CD4-positive, alpha-beta T cell treated with Interleukin-1 beta for 1 hour (primary cell): ENCODE measurements around the gene SYT17.

ENCODE experiments used
- DNase-seq, 2 donors: peaks; one replicate each; pipeline ENCODE4 v3.0.0-alpha.2; 2020 to 2022

Gene SYT17, protein sequence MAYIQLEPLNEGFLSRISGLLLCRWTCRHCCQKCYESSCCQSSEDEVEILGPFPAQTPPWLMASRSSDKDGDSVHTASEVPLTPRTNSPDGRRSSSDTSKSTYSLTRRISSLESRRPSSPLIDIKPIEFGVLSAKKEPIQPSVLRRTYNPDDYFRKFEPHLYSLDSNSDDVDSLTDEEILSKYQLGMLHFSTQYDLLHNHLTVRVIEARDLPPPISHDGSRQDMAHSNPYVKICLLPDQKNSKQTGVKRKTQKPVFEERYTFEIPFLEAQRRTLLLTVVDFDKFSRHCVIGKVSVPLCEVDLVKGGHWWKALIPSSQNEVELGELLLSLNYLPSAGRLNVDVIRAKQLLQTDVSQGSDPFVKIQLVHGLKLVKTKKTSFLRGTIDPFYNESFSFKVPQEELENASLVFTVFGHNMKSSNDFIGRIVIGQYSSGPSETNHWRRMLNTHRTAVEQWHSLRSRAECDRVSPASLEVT

DNA sequence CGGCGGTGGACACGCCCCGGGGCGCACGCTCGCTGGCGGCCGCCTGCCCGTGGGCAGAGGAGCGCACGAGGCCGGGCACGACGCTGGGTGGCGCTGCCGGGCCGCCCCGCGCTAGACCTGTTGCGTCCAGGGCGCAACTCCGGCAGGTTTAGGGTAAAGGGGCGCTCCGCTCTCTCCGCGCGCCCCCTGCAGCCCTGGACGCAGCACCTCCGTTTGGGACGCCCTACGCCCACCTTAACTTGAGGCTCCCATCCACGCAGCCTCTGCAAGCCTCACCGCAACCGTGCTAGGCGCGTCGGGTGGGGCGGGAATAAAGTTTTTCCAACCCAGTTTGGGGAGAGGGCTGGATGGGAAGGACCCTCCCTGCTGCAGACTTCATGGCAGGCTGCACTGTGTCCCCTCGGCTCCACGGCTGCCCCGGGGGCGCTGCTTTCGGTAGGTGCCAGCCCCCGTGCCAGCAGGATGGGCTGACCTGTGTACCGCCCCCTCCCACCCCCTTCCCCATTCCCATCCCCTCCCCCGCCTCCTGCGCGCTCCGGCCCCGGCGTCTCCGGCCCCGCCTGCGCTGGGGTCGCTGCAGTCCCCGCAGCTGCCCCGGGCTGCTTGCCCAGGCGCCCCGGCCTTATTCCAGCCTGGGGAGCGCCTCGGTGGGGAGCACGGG lies at the start of gene SYT17:
Gene SYT17 (plus strand): TSS at position 531 of the 661 bp plus-strand sequence. CDS start 407 bp downstream, outside the sequence.
- peak; percentile 6 to 61 for DNase-seq

DNA sequence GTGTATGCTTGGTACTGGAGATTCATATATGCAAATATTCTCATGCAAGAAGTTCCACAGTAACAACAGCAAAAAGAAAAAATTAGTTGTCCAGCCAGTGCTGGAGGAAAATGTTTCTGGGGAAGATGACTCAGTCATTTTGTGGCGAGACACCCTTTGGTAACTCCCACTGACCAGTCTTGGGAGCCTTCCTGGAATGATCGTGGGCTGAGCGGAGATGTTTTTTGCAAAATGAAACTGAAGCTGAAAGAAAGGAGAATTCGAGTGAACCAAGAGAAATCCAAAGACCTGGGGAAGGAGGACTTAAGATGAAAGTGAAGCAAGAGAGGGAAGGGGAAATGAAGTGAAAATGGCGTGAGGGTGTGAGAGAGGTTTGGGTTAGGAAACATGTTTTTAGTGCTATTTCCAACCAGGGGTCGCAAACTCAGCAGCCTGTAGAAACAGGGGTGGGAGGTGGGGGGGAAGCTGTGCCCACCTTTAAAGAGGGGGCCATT lies 49.1 kb upstream of the SYT17 start:
- peak in 1 of 2 donors; percentile 38 for DNase-seq

DNA sequence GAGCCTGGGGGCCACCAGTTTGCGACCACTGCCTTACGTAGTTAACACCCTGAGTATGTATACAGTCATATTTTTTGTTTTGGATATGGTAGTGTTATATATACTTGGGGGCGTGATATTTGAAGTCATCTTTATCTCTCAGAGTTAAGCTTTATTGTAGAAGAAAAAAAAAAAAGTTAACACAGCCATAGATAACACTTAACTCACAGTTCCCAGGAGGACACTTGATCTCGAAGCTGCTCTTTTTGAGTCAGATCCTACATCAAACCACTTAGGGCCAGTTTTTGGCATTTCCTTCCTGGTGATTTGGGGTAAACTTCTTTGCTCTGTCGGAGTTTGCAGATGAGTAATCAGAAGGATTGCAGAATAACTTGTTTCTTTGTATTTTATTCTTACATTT lies 48.5 kb upstream of the SYT17 start:
- DNase-seq = no peak

DNA sequence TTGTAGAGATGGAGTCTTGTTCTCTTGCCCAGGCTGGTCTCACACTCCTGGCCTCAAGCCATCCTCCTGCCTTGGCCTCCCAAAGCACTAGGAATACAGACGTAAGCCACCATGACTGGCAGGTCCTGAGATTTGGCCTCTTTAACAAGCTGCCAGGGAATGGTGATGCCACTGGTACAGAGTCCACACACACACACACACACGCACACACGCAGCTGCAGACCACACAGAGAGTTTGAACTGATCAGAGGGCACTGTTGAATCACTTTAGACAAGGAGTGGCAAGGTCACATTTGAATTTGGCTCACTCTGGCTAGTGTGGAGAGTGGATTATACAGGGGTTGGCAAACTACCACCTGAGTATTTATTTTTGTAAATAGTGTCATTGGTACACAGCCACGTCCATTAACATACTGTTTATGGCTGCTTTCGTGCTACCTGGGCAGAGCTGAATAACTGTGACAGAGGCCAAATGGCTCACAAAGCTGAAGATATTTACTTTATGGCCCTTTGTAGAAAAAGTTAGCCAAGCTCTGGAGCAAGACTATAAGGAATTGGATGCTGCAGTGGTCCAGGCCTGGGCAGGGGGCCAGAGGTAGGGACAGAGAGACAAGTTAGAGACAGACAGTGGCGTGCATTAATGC lies 44.4 kb upstream of the SYT17 start:
- no peak for DNase-seq

DNA sequence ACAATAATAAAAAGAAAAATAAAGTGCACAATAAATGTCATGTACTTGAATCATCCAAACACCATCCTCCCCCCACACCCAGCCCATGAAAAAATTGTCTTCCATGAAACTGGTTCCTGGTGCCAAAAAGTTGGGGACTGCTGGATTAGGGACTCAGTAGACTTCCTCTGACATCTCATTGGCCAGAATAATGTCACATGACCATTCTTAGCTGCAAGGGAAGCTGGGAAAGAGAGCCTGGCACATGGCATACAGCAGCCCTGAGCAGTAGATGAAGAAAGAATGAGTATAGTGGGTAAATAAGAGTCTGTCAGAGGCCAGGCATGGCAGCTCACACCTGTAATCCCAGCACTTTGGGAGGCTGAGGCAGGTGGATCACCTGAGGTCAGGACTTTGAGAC lies 41.7 kb upstream of the SYT17 start:
- no peak for DNase-seq

DNA sequence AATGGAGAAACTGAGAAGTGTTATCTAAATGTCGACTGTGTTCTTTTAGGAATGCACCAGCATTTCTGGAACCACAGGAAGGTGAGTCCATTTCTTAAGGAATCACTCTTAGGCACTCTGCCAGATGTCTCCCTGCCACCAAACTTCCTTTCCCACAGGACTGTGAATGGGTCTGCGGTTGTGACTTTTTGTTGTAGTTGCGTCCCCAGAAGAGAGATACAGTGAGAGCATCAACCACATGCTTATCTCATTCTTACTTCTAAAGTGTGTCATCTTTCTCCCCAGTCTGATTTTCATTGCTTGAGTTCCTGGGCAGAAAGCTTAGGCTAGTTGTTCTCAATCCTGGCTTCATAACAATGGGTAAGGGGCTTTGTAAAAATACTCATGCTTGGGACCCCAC lies 40.8 kb upstream of the SYT17 start:
- DNase-seq = no peak

DNA sequence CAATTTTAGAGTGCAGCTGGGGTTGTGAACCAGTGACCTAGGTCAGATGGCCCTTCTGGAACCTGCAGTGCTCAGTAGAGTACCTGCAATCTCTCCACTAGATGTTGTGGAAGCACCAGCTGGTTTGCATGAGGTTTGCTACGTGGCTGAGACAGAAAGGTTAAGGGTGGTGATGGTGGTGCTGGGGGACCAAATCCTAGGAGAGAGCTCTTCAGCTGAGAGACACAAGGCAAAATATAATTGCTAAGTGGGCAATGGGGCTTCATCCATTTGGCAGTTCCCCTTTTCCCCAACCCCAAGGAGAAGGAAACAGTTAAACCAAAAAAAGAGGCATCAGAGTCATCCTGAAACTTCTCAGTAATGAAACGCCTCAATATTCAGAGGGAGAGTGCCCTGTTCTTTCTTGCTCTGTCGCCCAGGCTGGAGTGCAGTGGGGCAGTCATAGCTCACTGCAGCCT lies 40.3 kb upstream of the SYT17 start:
- no peak for DNase-seq

DNA sequence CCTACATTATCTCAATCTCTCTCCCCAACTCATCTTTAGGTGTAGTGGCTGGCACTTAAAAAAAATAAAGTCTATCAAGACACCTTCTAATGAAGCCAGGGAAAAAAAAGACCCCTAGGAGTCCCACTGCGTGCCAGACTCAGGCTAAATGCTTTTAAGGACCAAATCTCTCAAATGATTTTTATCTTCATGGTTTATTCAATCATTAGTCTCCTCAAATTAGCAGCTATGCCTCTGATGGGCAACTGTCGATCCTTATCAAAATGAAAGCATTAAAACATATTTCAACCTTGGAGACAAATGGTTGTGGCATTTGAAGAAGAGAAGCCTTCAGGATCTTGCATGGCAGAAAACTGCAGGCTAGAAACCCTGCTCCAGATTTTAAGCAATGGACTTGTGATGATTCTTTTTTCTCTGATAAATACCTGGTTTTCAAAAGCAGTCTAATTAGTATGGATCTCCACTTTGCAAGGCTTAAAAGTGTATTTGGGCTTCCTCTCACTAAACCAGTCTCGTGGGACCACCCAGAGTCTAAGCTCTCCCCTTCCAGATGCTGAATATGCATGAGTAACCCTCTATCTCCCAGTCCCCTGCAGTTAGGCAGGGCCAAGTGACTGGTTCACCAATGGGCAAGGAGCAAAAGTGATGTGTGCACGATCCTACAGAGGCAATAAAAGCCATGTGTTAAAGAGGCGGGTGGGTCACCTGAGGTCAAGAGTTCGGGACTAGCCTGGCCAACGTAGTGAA lies 39.4 kb upstream of the SYT17 start:
- DNase-seq = no peak

DNA sequence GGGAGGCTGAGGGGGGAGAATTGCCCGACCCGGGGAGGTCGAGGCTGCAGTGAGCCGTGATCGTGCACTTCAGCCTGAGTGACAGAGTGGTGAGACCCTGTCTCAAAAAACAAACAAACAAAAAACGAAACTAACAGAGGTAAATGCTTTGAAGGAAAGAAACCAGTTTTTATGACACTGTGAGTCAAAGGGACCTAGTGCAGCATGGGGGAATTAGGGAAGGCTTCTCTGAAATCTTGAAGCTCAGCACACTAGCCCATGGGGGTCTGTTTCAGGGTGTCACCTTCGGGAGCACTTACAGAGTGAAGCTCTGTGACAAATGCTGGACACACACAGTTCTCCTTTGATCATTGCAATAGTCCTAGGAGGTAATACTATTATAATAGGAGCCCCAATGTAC lies 37.7 kb upstream of the SYT17 start:
- DNase-seq = no peak

DNA sequence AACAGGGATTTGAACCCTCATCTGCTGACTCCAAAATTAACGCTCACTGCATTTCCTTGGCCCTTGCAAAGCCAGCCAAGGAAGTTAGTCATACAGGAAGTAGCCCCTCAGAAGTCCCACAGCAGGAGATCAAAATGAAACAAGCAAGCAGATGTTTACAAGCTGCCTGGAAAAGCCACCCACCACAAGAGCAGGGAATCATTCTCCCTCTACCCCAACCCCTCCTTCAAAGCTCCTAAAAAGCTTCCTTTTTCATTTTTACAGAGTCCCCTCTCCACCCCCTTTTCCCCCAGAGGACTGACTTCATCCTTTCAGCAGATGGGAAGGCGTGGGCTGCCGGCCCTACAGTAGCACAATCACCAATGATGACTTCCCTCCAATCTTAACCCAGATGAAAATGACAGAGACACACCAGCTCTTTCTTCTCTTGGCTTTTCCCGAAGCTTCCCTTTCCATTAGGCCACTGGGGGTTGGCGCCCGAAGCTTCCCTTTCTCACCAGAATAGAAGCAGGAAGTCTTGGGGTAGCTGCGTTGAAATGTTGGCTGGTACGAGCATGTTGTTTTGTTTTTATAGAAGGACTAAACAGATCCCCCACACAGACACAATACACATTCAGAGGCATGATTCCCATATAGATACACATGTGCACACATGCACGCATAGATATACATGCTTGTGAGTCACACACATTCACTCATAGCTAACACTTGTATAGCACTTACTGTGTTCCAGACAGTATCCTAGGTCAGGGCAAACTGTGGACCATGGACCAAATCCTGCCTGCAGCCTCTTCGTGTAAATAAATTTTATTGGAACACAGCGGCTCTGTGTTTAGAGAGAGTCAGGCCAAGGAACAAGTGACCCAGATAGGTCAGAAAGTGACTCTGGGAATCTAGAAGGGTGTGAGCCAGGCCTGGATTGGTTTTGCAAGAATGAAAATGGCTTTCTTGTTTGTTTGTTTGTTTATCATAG lies 36.9 kb upstream of the SYT17 start:
- no peak for DNase-seq

DNA sequence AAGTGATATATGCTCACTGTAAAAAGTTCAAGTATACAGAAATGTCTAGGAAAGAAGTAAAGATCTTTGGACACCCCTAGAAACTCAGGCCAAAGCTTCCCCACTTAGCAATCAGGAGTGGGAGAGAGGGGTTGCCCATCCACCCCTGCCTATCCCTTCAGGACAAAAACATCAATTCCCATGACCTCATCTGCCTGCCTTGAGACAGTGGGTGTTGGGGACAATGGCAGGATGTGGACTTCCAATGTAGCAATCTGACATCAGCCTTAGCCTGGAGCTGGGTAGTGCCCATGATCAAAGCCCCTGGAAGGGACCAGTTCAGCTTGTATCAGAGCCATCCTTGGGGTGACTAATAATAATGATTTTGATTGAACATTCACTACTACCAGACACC lies 36.2 kb upstream of the SYT17 start:
- no peak for DNase-seq

DNA sequence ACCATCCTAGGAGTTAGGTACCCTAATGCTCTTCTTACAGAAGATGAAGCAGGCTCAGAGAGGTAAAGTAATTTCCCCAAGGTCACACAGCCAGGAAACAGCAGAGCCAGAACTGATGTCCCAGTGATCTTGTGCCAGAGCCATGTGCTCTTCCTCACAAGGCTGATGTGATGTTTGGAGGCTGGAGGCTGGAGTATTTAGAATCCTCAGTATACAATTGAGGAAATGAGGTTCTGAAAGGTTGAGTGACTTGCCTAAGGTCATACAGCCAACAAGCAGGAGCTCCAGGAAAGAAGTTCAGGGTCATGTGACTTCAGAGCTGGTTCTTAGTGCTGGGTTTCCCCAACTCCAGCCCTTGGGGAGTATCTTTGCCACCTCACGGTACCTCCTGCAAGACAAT lies 35.8 kb upstream of the SYT17 start:
- DNase-seq = no peak

DNA sequence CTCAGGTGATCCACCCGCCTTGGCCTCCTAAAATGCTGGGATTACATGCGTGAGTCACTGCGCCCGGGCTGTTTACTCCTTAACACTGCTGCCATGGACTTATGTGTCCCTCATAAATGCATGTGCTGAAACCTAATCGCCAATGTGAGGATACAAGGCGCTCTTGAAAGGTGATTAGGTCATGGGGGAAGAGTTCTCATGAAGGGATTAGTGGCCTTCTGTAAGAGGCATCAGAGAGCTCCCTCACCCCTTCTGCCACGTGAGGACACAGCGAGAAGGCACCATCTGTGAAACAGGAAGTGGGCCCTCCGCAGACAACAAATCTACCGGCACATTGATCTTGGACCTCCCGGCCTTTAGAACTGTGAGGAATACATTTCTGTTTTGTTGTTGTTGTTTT lies 35.1 kb upstream of the SYT17 start:
- no peak for DNase-seq

DNA sequence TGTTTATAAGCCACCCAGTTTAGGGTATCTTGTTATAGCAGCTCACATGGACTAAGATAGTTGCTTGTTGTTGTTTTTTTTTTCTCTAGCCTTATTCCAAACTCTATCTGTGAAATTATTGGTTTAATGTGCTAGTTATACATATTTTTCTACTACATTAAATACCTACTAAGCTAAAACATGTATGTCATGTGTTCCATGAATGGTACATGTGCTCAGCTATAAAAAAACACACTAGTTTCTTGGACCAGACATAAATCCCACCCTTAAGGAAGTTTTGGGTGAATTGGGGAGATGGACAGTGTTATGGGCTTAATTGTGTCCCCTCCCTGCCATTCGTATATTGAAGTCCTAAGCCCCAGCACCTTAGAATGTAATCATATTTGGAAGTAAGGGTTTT lies 34.4 kb upstream of the SYT17 start:
- DNase-seq = no peak

DNA sequence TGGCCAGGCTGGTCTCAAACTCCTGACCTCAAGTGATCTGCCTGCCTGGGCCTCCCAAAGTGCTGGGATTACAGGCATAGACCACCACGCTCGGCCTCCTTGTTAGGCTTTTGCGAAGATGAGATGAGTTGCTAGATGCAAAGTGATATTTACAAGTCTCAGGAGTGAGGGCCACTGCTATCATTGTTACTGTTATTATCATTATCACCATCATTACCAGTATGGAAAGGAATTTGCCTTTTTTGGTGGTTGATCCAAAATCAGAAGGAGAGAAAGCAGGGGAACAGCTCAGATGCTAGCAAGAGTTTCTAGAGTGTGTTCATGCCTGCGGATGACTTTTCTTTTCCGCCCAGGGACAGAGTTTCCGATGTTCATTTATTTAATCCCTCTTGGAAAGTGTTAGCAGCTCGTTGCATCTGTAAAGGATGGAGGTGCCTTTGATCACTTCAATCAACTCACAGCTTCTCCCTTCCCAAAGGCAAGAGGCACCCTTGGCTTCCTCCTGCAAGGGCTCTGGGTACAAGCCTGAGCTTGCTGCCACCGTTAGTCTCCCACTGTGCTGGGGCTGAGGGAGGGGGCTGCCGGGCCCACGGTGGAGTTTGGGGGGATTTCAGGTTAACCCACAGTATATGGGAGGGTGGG lies 32.7 kb upstream of the SYT17 start:
- no peak for DNase-seq

DNA sequence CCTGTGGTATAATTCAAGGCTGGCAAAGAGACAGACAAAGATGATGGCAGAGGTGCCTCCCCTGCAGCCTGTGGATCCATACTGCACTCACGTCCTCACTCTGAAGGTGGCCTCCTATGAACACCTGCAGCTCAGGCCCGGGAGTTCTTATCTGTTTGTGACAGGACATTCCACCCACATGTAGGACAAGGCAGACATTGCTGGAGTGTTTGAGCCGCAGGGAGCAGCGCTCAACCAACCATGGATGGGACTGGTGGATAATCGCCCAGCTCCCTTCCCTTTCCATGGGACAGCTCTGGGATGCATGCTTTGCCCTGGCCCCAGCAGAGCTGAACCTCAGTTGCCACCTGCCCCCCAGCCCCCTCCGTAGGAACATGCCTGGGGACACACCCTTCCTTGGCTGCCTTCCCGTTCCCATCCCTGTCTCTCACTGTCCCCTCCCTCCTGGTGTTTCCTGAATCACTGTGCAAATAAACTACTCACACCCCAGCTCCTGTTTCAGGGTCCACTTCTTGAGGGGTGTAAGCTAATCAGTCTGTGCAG lies 32.1 kb upstream of the SYT17 start:
- no peak for DNase-seq

DNA sequence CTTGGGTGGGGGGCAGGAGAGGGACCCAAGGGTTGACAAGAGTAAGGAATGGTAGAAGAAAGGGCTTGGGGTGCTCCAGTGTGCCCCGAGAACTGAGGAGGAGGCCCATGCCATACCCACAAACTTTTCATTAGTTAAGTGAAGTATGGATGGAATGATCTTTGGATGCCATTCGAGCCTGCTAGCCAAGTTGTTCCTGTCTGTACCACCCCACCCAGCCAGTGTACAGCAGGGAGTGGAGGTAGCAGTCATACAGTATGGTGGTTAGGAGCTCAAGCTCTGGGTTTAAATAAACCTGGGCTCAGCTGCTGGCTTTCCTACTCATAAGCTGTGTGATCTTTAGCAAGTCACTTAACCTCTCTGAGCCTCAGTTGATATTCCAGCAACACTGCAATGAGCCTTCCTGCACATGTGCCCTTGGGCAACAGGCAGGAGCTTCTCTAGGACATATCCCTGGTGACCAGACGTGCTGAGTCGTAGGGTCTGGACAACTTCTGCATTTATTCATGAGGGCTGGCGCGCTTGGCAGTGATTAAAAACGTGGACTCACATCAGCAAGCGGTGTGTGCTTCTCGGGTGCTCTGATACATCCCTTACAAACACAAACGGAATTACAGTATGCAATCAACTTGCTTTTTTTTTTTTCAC lies 31.4 kb upstream of the SYT17 start:
- DNase-seq = peak in 1 of 2 donors; percentile 20

DNA sequence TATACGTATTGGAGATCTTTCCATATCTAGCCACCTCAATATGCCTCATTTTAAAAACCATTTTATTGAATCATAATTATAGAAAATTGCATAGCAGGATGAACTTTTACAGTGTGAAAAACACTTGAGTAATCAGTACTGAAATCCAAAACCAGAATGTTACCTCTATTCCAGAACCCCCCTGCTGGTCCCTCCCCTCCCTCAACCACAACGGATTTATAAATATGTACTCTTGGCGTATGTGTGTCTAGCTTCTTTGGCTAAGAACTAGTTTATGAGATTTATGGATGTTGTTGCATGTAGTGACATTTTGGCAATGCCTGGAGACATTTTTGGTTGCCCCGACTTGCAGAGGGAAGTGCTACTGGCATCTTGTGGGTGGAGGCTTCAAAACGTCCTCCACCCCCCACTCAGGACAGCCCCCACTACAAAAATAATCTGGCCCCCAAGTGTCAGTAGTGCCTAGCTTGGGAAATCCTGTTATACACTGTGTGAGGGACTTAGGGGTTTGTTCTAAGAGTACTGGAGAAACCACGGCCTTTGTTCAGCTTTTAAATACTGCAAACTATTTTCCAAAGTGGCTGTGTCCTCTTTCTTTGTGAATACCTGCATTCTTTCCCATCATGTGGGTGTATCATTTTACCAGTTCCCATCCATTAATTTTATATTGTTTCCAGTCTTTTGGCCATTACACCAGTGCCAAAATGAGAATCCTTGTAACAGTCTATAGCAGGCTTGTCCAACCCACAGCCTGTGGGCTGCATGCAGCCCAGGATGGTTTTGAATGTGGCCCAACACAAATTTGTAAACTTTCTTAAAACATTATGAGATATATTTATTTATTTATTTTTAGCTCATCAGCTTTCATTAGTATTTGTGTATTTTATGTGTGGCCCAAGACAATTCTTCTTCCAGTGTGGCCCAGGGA lies 30.6 kb upstream of the SYT17 start:
- no peak for DNase-seq

DNA sequence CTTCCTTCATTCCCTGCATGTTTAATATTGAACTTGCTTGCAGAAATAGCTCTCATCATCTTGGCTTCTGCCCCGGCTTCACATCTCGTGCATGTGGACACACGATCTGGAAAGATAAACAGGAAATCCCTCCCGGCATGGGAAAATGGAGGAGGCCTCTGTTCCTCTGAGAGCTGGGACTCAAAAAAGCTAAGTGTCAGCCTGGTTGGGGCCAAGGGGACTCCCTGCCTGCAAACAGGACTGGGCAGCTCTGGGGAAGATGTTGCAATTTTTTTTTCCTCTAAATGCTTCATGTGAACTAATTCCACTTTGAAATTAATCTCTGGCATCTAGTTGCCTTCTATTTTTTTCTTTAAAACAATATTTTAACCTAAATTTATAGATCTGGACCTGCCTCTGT lies 29.4 kb upstream of the SYT17 start:
- DNase-seq = no peak
